SK-N-SH (cell line): ENCODE measurements around the gene RMI2. TPM values are rescaled to one million over a fixed set of nuclear protein-coding genes. Genes with fewer than 3 reads are reported as not detected.

Experiments used
- CTCF ChIA-PET: fragments of 300-600, 350-600 bp; formaldehyde crosslinking; extraction: SDS; loops from one replicate; lab custom pipeline; 2021; lab: Yijun Ruan, JAX
- POLR2A ChIA-PET: fragments of 350-600 bp; sonication (Branson Sonifier 250); formaldehyde crosslinking; extraction: SDS; loops from one replicate; lab custom pipeline; 2020; ENCODE audit warnings: antibody characterized with exemption, inconsistent platforms; lab: Yijun Ruan, JAX
- DNase-seq: peaks from one replicate; pipeline ENCODE4 v3.0.0; 2012
- H2AFZ ChIP-seq: fragments of 200-600 bp; sonication (generic); 2 replicates; pipeline ENCODE4 v1.8.1; 2016; ENCODE audit warnings: antibody characterized with exemption, mild to moderate bottlenecking, low read depth
- H3F3A ChIP-seq: fragments of 200-600 bp; sonication (generic); replicated peaks from 2 replicates; pipeline ENCODE3; 2016; ENCODE audit warnings: antibody characterized with exemption, mild to moderate bottlenecking; ENCODE audit not compliant: insufficient read depth
- H3K27ac ChIP-seq, 2 experiments: fragments of 200-500 bp in 1 of 2; fragments of 200-600 bp in 1 of 2; sonication (Bioruptor generic) in 1 of 2; sonication (generic), shearing (Covaris generic) in 1 of 2; 2 replicates each; pipeline versions ENCODE4 v1.5.1 to v1.6.1; 2014 to 2016; ENCODE audit warnings: low read depth in 2 of 2, inconsistent platforms in 1 of 2, low read length in 1 of 2, mild to moderate bottlenecking in 1 of 2, mixed read lengths in 1 of 2
- H3K27me3 ChIP-seq: fragments of 200-600 bp; sonication (generic), shearing (Covaris generic); 2 replicates; pipeline ENCODE4 v1.6.1; 2016; ENCODE audit warnings: mixed run types; ENCODE audit not compliant: insufficient read depth
- H3K36me3 ChIP-seq, 2 experiments: fragments of 200-500 bp in 1 of 2; fragments of 200-600 bp in 1 of 2; sonication (Bioruptor generic) in 1 of 2; sonication (generic) in 1 of 2; replicated peaks in 1 of 2; 2 replicates each; pipeline versions ENCODE3 to v1.5.1; 2014 to 2016; ENCODE audit warnings: low read length in 1 of 2, mild to moderate bottlenecking in 1 of 2; ENCODE audit not compliant: insufficient read depth in 2 of 2, control insufficient read depth in 1 of 2
- H3K4me1 ChIP-seq, 2 experiments: fragments of 200-500 bp in 1 of 2; fragments of 200-600 bp in 1 of 2; sonication (Bioruptor generic) in 1 of 2; sonication (generic), shearing (Covaris generic) in 1 of 2; 2 replicates each; pipeline versions ENCODE4 v1.5.1 to v1.6.1; 2014 to 2016; ENCODE audit warnings: low read depth in 1 of 2, low read length in 1 of 2, mixed run types in 1 of 2; ENCODE audit not compliant: insufficient read depth in 2 of 2, control insufficient read depth in 1 of 2
- H3K4me2 ChIP-seq: fragments of 200-600 bp; sonication (generic), shearing (Covaris generic); 2 replicates; pipeline ENCODE4 v1.6.1; 2017; ENCODE audit warnings: mixed run types
- H3K4me3 ChIP-seq, 2 experiments: fragments of 200-500 bp in 1 of 2; fragments of 200-600 bp in 1 of 2; sonication (Bioruptor generic) in 1 of 2; sonication (generic), shearing (Covaris generic) in 1 of 2; 2 replicates each; pipeline versions ENCODE4 v1.5.1 to v1.8.1; 2014 to 2016; ENCODE audit warnings: low read depth in 2 of 2, inconsistent platforms in 1 of 2, low read length in 1 of 2, mild to moderate bottlenecking in 1 of 2, mixed read lengths in 1 of 2, moderate library complexity in 1 of 2
- H3K79me2 ChIP-seq: fragments of 200-600 bp; sonication (generic); 2 replicates; pipeline ENCODE4 v1.8.1; 2017; ENCODE audit warnings: mild to moderate bottlenecking; ENCODE audit not compliant: insufficient read depth
- H3K9ac ChIP-seq: fragments of 200-600 bp; sonication (generic); 2 replicates; pipeline ENCODE4 v1.6.1; 2017; ENCODE audit warnings: mixed run types
- H3K9me2 ChIP-seq: fragments of 200-600 bp; sonication (generic); 2 replicates; pipeline ENCODE4 v1.6.1; 2017; ENCODE audit warnings: mixed run types
- H3K9me3 ChIP-seq: fragments of 200-600 bp; sonication (generic); 2 replicates; pipeline ENCODE4 v1.6.1; 2017; ENCODE audit warnings: mixed run types, mild to moderate bottlenecking, moderate library complexity
- H4K20me1 ChIP-seq: fragments of 200-600 bp; sonication (generic); 2 replicates; pipeline ENCODE4 v1.6.1; 2017; ENCODE audit warnings: mild to moderate bottlenecking, mixed run types; ENCODE audit not compliant: insufficient read depth
- CHD2 ChIP-seq: fragments of 150-350 bp; IDR thresholded peaks from 2 replicates; pipeline ENCODE4 v1.6.1; 2018; ENCODE audit warnings: low read length; ENCODE audit not compliant: partially characterized antibody
- CTCF ChIP-seq: fragments of 200-600 bp; sonication (generic); IDR thresholded peaks from 2 replicates; pipeline ENCODE4 v1.6.1; 2017; ENCODE audit warnings: antibody characterized with exemption, mild to moderate bottlenecking, moderate library complexity
- ELF1 ChIP-seq: IDR thresholded peaks from 2 replicates; pipeline ENCODE4 v1.4.0; 2012
- FOSL2 ChIP-seq: IDR thresholded peaks from 2 replicates; pipeline ENCODE4 v1.4.0; 2012; ENCODE audit warnings: low read depth, mild to moderate bottlenecking, moderate library complexity, borderline replicate concordance
- FOXJ3 ChIP-seq: sonication (generic); formaldehyde crosslinking; IDR thresholded peaks from 2 replicates; pipeline ENCODE4 v1.5.1; 2020; ENCODE audit warnings: mild to moderate bottlenecking, missing genetic modification reagents
- FOXM1 ChIP-seq: IDR thresholded peaks from 2 replicates; pipeline ENCODE4 v1.4.0; 2012; ENCODE audit warnings: low read depth, mild to moderate bottlenecking
- GATA2 ChIP-seq: sonication (generic); formaldehyde crosslinking; IDR thresholded peaks from 2 replicates; pipeline ENCODE4 v1.5.0; 2020; ENCODE audit warnings: mild to moderate bottlenecking, missing genetic modification reagents
- IRF3 ChIP-seq: fragments of 150-350 bp; IDR thresholded peaks from 2 replicates; pipeline ENCODE4 v1.6.1; 2016; ENCODE audit warnings: mild to moderate bottlenecking, low read depth, low read length
- JUND ChIP-seq: IDR thresholded peaks from 2 replicates; pipeline ENCODE4 v1.4.0; 2012
- MAX ChIP-seq: IDR thresholded peaks from 2 replicates; pipeline ENCODE4 v1.4.0; 2012; ENCODE audit warnings: low read depth
- MXI1 ChIP-seq: IDR thresholded peaks from 2 replicates; pipeline ENCODE4 v1.6.1; 2012; ENCODE audit warnings: mild to moderate bottlenecking, low read depth, low read length, improper control_type of control experiment
- NRF1 ChIP-seq: IDR thresholded peaks from 2 replicates; pipeline ENCODE4 v1.6.1; 2012; ENCODE audit warnings: low read depth, mild to moderate bottlenecking, low read length
- RAD21 ChIP-seq: IDR thresholded peaks from 2 replicates; pipeline ENCODE4 v1.6.1; 2012; ENCODE audit warnings: mild to moderate bottlenecking, low read length
- SMC3 ChIP-seq: IDR thresholded peaks from 2 replicates; pipeline ENCODE4 v1.6.1; 2012; ENCODE audit warnings: low read depth, low read length, improper control_type of control experiment
- TCF12 ChIP-seq: IDR thresholded peaks from 2 replicates; pipeline ENCODE4 v1.4.0; 2012
- WGBS: methylation state at CpG from one replicate; pipeline ENCODE4 v1.1.6; 2017; ENCODE audit warnings: low lambda C conversion rate; 5-methylcytosine and 5-hydroxymethylcytosine counted together
- polyA plus RNA-seq, 3 experiments: library from polyadenylated mRNA; depleted of rRNA; stranded (reverse); fragments of >200 nt; gene quantifications; 2 replicates each; pipeline ENCODE4 v1.2.3, GENCODE V29; 2012
- TF ChIP-seq, protein P1 (sequence below): IDR thresholded peaks from 2 replicates; pipeline ENCODE4; 2012
- TF ChIP-seq, protein P2 (sequence below): IDR thresholded peaks from 2 replicates; pipeline ENCODE4 v1.6.1; 2012; ENCODE audit warnings: mild to moderate bottlenecking, low read depth, low read length, moderate library complexity

The RMI2 gene
- polyA plus RNA-seq, 1 of the 3 experiments (the other 2 are of a cell fraction), result 8.5 TPM

- TF ChIP-seq CTCF (no peak), RAD21 (no peak), FOSL2 (no peak), FOXM1 (no peak), JUND (no peak), ELF1 (no peak), SMC3 (no peak), MAX (no peak), NRF1 (no peak)
- TF ChIP-seq, protein P1, sequence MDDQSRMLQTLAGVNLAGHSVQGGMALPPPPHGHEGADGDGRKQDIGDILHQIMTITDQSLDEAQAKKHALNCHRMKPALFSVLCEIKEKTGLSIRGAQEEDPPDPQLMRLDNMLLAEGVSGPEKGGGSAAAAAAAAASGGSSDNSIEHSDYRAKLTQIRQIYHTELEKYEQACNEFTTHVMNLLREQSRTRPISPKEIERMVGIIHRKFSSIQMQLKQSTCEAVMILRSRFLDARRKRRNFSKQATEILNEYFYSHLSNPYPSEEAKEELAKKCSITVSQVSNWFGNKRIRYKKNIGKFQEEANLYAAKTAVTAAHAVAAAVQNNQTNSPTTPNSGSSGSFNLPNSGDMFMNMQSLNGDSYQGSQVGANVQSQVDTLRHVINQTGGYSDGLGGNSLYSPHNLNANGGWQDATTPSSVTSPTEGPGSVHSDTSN, result no peak
- no peak overlapping the region for H3K27ac ChIP-seq
- no peak overlapping the region for H2AFZ ChIP-seq
- POLR2A ChIA-PET, result no interaction called here
- no peak overlapping the region for H3K4me2 ChIP-seq
- H3K79me2 ChIP-seq, result no peaks in the 10 kb centered on the region
- no peaks in the 10 kb centered on the region for H3K36me3 ChIP-seq
- H3K4me3 ChIP-seq, result no peak overlapping the region
- H3K9ac ChIP-seq, result no peak overlapping the region
- H3K9me2 ChIP-seq, result no peaks in the 10 kb centered on the region
- H3K27me3 ChIP-seq, result no peaks in the 10 kb centered on the region
- 93% methylated on average over 9 of the region's 9 CpGs for WGBS
- CTCF ChIA-PET, result interaction anchor here (0.6 kb wide), 1 partner anchor 14 kb away, joined by 3 read pairs; no protein-coding TSS in a partner anchor
- peaks cover 14% of the 10 kb centered on the region for H3F3A ChIP-seq
- H3K4me1 ChIP-seq, result peaks cover 0 to 18% of the 10 kb centered on the region in 2 experiments; a peak in 3 of 4 replicates
- no peak for DNase-seq
- H3K9me3 ChIP-seq, result no peaks in the 10 kb centered on the region
- no peaks in the 10 kb centered on the region for H4K20me1 ChIP-seq
Observed at GRCh38 chr16:11326737-11327276, 18.5 kb upstream of the RMI2 start.

- Histone ChIP-seq H3K4me3 (no peak overlapping the region), H3K4me2 (peak overlapping the region; percentile 88), H3K79me2 (no peaks in the 10 kb centered on the region), H3K9me2 (no peaks in the 10 kb centered on the region), H3K9ac (no peak overlapping the region), H3K27me3 (no peaks in the 10 kb centered on the region), H3K9me3 (no peaks in the 10 kb centered on the region), H3K36me3 (no peaks in the 10 kb centered on the region), H3K4me1 (peaks cover 0 to 18% of the 10 kb centered on the region in 2 experiments; a peak in 3 of 4 replicates), H3F3A (peaks cover 14% of the 10 kb centered on the region), H2AFZ (no peak overlapping the region), H4K20me1 (no peaks in the 10 kb centered on the region), H3K27ac (peak overlapping the region in 1 of 2 experiments; percentile 70; a peak in 2 of 4 replicates)
- ChIA-PET CTCF (interaction anchor here (0.9 kb wide), 1 partner anchor 72 kb away, joined by 3 read pairs; the partner anchor contains the start of gene SOCS1), POLR2A (no interaction called here)
- 92% methylated on average over 22 of the region's 23 CpGs for WGBS
- no peak for DNase-seq
- TF ChIP-seq IRF3 (no peak), CHD2 (no peak), TCF12 (no peak), MXI1 (no peak), GATA2 (CRISPR knock-in tag) (no peak), FOSL2 (no peak), FOXJ3 (CRISPR knock-in tag) (no peak)
- TF ChIP-seq, protein P2, sequence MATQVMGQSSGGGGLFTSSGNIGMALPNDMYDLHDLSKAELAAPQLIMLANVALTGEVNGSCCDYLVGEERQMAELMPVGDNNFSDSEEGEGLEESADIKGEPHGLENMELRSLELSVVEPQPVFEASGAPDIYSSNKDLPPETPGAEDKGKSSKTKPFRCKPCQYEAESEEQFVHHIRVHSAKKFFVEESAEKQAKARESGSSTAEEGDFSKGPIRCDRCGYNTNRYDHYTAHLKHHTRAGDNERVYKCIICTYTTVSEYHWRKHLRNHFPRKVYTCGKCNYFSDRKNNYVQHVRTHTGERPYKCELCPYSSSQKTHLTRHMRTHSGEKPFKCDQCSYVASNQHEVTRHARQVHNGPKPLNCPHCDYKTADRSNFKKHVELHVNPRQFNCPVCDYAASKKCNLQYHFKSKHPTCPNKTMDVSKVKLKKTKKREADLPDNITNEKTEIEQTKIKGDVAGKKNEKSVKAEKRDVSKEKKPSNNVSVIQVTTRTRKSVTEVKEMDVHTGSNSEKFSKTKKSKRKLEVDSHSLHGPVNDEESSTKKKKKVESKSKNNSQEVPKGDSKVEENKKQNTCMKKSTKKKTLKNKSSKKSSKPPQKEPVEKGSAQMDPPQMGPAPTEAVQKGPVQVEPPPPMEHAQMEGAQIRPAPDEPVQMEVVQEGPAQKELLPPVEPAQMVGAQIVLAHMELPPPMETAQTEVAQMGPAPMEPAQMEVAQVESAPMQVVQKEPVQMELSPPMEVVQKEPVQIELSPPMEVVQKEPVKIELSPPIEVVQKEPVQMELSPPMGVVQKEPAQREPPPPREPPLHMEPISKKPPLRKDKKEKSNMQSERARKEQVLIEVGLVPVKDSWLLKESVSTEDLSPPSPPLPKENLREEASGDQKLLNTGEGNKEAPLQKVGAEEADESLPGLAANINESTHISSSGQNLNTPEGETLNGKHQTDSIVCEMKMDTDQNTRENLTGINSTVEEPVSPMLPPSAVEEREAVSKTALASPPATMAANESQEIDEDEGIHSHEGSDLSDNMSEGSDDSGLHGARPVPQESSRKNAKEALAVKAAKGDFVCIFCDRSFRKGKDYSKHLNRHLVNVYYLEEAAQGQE, result no peak
Observed at GRCh38 chr16:11327277-11328171, 17.7 kb upstream of the RMI2 start.
